HepG2 (cell line): Measurements from ENCODE around the gene ADAMTS15. TPM values are rescaled to one million over a fixed set of nuclear protein-coding genes. Genes with fewer than 3 reads are reported as not detected.

Experiments
- ATAC-seq: fragments of 200-7000 bp; cut with Tn5 transposase; 3 replicates; pipeline ENCODE4 v1.9.1; 2020; ENCODE audit warnings: mild to moderate bottlenecking, moderate library complexity
- BruUV-seq: library from RNA; stranded (reverse); fragments of 400-500 nt; replicated peaks from 2 replicates; lab custom pipeline; 2021; lab: Mats Ljungman, UMichigan
- CTCF ChIA-PET: fragments of 300-600 bp; formaldehyde crosslinking; extraction: SDS; loops from one replicate; lab custom pipeline; 2021; ENCODE audit warnings: low total read pairs, inconsistent platforms, low intra/inter-chr PET ratio; lab: Yijun Ruan, JAX
- POLR2A ChIA-PET: fragments of 350-600 bp; sonication (Branson Sonifier 250); formaldehyde crosslinking; loops from one replicate; lab custom pipeline; 2020; ENCODE audit warnings: antibody characterized with exemption, inconsistent platforms; lab: Yijun Ruan, JAX
- DNase-seq: peaks from one replicate; pipeline ENCODE4 v3.0.0-alpha.2; 2015; ENCODE audit warnings: low spot score
- FAIRE-seq: peaks from 3 replicates; lab custom pipeline; 2011; peaks lifted over from hg19 to GRCh38; lab: Jason Lieb, UNC
- H2AFZ ChIP-seq: one replicate; pipeline ENCODE4 v1.6.1; 2011; ENCODE audit warnings: low read length, inconsistent platforms
- H3K27ac ChIP-seq: fragments of 300-600 bp; 3 replicates; pipeline ENCODE4 v1.8.0; 2011; ENCODE audit warnings: mixed run types, mild to moderate bottlenecking, mixed read lengths, low read length, inconsistent platforms; ENCODE audit not compliant: insufficient read depth; ENCODE audit errors: extremely low read length
- H3K27me3 ChIP-seq, 2 experiments: fragments of 200-600 bp in 1 of 2; 2 replicates in 1 of 2; 3 replicates in 1 of 2; pipeline versions ENCODE4 v1.6.0 to v1.8.0; 2011; ENCODE audit warnings: low read length in 2 of 2, mild to moderate bottlenecking in 2 of 2, moderate library complexity in 2 of 2, inconsistent platforms in 1 of 2; ENCODE audit not compliant: insufficient read depth in 2 of 2, control insufficient read depth in 1 of 2
- H3K36me3 ChIP-seq, 2 experiments: fragments of 200-600 bp in 1 of 2; replicated peaks in 1 of 2; 2 replicates in 1 of 2; 3 replicates in 1 of 2; pipeline versions ENCODE4 v1.5.1 to v1.8.0; 2011; ENCODE audit warnings: low read length in 2 of 2, inconsistent platforms in 1 of 2; ENCODE audit not compliant: insufficient read depth in 2 of 2, control insufficient read depth in 1 of 2
- H3K4me1 ChIP-seq: 2 replicates; pipeline ENCODE4 v1.5.1; 2012; ENCODE audit warnings: low read length, inconsistent platforms; ENCODE audit not compliant: insufficient read depth
- H3K4me2 ChIP-seq: 2 replicates; pipeline ENCODE4 v1.6.0; 2011; ENCODE audit warnings: low read depth, low read length, inconsistent platforms
- H3K4me3 ChIP-seq, 3 experiments: fragments of 200-600 bp in 1 of 3; sonication (generic), shearing (Covaris generic) in 1 of 3; replicated peaks in 1 of 3; 2 replicates each; pipeline ENCODE4 v1.5.1; 2011 to 2016; ENCODE audit warnings: low read length in 3 of 3, inconsistent platforms in 2 of 3, low read depth in 2 of 3, mild to moderate bottlenecking in 2 of 3, control low read depth in 1 of 3, mixed read lengths in 1 of 3; ENCODE audit not compliant: insufficient read depth in 1 of 3
- H3K79me2 ChIP-seq: one replicate; pipeline ENCODE4 v1.6.1; 2011; ENCODE audit warnings: low read length, inconsistent platforms; ENCODE audit not compliant: insufficient read depth
- H3K9ac ChIP-seq: 2 replicates; pipeline ENCODE4 v1.6.0; 2011; ENCODE audit warnings: mild to moderate bottlenecking, low read depth, low read length, inconsistent platforms; ENCODE audit not compliant: insufficient read depth
- H3K9me3 ChIP-seq: 2 replicates; pipeline ENCODE4 v1.5.1; 2012; ENCODE audit warnings: mild to moderate bottlenecking, low read length
- H4K20me1 ChIP-seq: 2 replicates; pipeline ENCODE4 v1.6.0; 2011; ENCODE audit warnings: inconsistent platforms, mild to moderate bottlenecking, low read length, moderate library complexity; ENCODE audit not compliant: insufficient read depth
- AKAP8 ChIP-seq: sonication (generic); formaldehyde crosslinking; IDR thresholded peaks from 2 replicates; pipeline ENCODE4 v1.5.1; 2020; ENCODE audit warnings: mild to moderate bottlenecking, missing genetic modification reagents
- ARNT ChIP-seq: fragments of 450-650 bp; IDR thresholded peaks from 2 replicates; pipeline ENCODE4 v1.6.1; 2017
- CREBL2 ChIP-seq: sonication (generic); formaldehyde crosslinking; IDR thresholded peaks from 2 replicates; pipeline ENCODE4 v1.8.1; 2023; ENCODE audit warnings: missing genetic modification reagents, mild to moderate bottlenecking, borderline replicate concordance
- DMTF1 ChIP-seq: sonication (generic); formaldehyde crosslinking; IDR thresholded peaks from 2 replicates; pipeline ENCODE4 v1.4.0; 2020; ENCODE audit warnings: mild to moderate bottlenecking, missing genetic modification reagents
- DNMT1 ChIP-seq: sonication (generic); formaldehyde crosslinking; IDR thresholded peaks from 2 replicates; pipeline ENCODE4 v1.5.1; 2020; ENCODE audit warnings: mild to moderate bottlenecking, missing genetic modification reagents
- GLMP ChIP-seq: sonication (generic); formaldehyde crosslinking; IDR thresholded peaks from 2 replicates; pipeline ENCODE4 v1.9.0; 2021; ENCODE audit warnings: missing genetic modification reagents, mild to moderate bottlenecking, borderline replicate concordance
- GRHL1 ChIP-seq: sonication (generic); formaldehyde crosslinking; conservative IDR thresholded peaks from 2 replicates; pipeline ENCODE4 v1.8.0; 2022; ENCODE audit warnings: missing genetic modification reagents
- HNRNPL ChIP-seq: fragments of 200-400 bp; formaldehyde crosslinking; IDR thresholded peaks from 2 replicates; pipeline ENCODE4 v1.6.1; 2017; ENCODE audit warnings: mild to moderate bottlenecking, low read depth, low read length
- KAT8 ChIP-seq: IDR thresholded peaks from 2 replicates; pipeline ENCODE4 v1.6.1; 2016; ENCODE audit warnings: missing genetic modification reagents, missing compliant biosample characterization
- MAFF ChIP-seq: IDR thresholded peaks from 2 replicates; pipeline ENCODE4 v1.6.1; 2011; ENCODE audit warnings: low read depth, low read length, improper control_type of control experiment
- MTA3 ChIP-seq: sonication (generic); formaldehyde crosslinking; IDR thresholded peaks from 2 replicates; pipeline ENCODE4 v1.4.0; 2020; ENCODE audit warnings: missing genetic modification reagents
- REST ChIP-seq, 2 experiments: IDR thresholded peaks; 2 replicates each; pipeline ENCODE4 v1.6.1; 2011 to 2012; ENCODE audit warnings: low read length in 2 of 2, borderline replicate concordance in 1 of 2, low read depth in 1 of 2, mild to moderate bottlenecking in 1 of 2, moderate library complexity in 1 of 2
- SMAD1 ChIP-seq: sonication (generic); formaldehyde crosslinking; IDR thresholded peaks from 2 replicates; pipeline ENCODE4 v1.4.0; 2020; ENCODE audit warnings: missing genetic modification reagents, low read depth, mild to moderate bottlenecking, borderline replicate concordance
- ZSCAN20 ChIP-seq: sonication (generic); formaldehyde crosslinking; IDR thresholded peaks from 2 replicates; pipeline ENCODE4 v1.4.0; 2020; ENCODE audit warnings: missing genetic modification reagents, mild to moderate bottlenecking, borderline replicate concordance
- WGBS: methylation state at CpG from one replicate; pipeline ENCODE4 v1.1.6; 2017; ENCODE audit warnings: low lambda C conversion rate; 5-methylcytosine and 5-hydroxymethylcytosine counted together
- in situ Hi-C: cut with HindIII; loops from 2 replicates; pipeline ENCODE4 v1.10.0; 2017; ENCODE audit warnings: low pct_unique_long_range_greater_than_20kb; ENCODE audit not compliant: extremely low pct_ligation_motif_present
- intact Hi-C: fragments of 100-400 bp; cut with micrococcal nuclease; formaldehyde crosslinking; loops from one replicate; pipeline ENCODE4 v1.10.0; 2022; ENCODE audit not compliant: unreplicated experiment
- polyA plus RNA-seq, 8 experiments: library from polyadenylated mRNA; depleted of rRNA in 3 of 8; stranded (reverse) in 7 of 8; unstranded in 1 of 8; fragments of >200 nt; fragmentation: Illumina TruSeq in 4 of 8; extraction: Trizol in 4 of 8; gene quantifications; 2 replicates each; pipeline versions ENCODE4 v1.2.1 to v1.2.3, GENCODE V29; 2011 to 2016; ENCODE audit warnings: low read depth in 4 of 8, missing spikeins in 1 of 8, mixed read lengths in 1 of 8; ENCODE audit not compliant: insufficient read depth in 1 of 8
- total RNA-seq, 5 experiments: library from RNA; depleted of rRNA; stranded (reverse); fragments of >200 nt; fragmentation: Illumina TruSeq; extraction: Trizol; gene quantifications; 2 replicates each; pipeline ENCODE4 v1.2.3, GENCODE V29; 2016; ENCODE audit warnings: low read depth in 1 of 5

ADAMTS15 gene
- total and polyA plus RNA-seq, 2 of the 13 experiments (the other 11 are each of a cell fraction or from before 2014, with no cell fraction given) = 0.01 to 0.02 TPM

- TF ChIP-seq CREBL2 (CRISPR knock-in tag) = no peak
Observed at GRCh38 chr11:130452176-130452575, 3.7 kb downstream of the ADAMTS15 start (continued).

GRCh38 chr11:130452940-130453339 lies 4.5 kb downstream of the ADAMTS15 start:
- H3K36me3 ChIP-seq = no peaks in the 10 kb centered on the region
- WGBS = 28% methylated on average over 5 of the region's 6 CpGs
- ATAC-seq = no peak
- TF ChIP-seq MAFF = no peak
- TF ChIP-seq AKAP8 (CRISPR knock-in tag) = no peak
- no peak for TF ChIP-seq GRHL1 (CRISPR knock-in tag)
- TF ChIP-seq REST (IDR thresholded peaks at IDR 0.05; ENCODE audit: borderline replicate concordance in 1 of 2, low read depth in 1 of 2, low read length in 2 of 2) = no peak
- TF ChIP-seq GLMP (CRISPR knock-in tag) = no peak
- no peak for TF ChIP-seq HNRNPL
- TF ChIP-seq SMAD1 (CRISPR knock-in tag) = no peak
- TF ChIP-seq DMTF1 (CRISPR knock-in tag) = no peak
- no peak for TF ChIP-seq ZSCAN20 (CRISPR knock-in tag)
- TF ChIP-seq ARNT = no peak
- TF ChIP-seq DNMT1 = no peak
- TF ChIP-seq MTA3 (CRISPR knock-in tag) = no peak
- no peak for TF ChIP-seq KAT8 (CRISPR knock-in tag)

More at GRCh38 chr11:130452940-130453339, 4.5 kb downstream of the ADAMTS15 start:
- no peak overlapping the region for H3K27ac ChIP-seq
- FAIRE-seq = no peak
- in situ Hi-C loops = no loop called here
- peaks cover 7% of the 10 kb centered on the region; the same call in 1 of the 2 replicates for H3K4me1 ChIP-seq
- H3K9ac ChIP-seq = no peak overlapping the region
- POLR2A ChIA-PET = no interaction called here
- no peaks in the 10 kb centered on the region for H3K9me3 ChIP-seq
- H3K79me2 ChIP-seq = no peaks in the 10 kb centered on the region
- CTCF ChIA-PET = no interaction called here
- DNase-seq = no peak
- no peak overlapping the region for H2AFZ ChIP-seq
- peaks cover 4 to 57% of the 10 kb centered on the region in 2 experiments; a peak in 3 of 5 replicates for H3K27me3 ChIP-seq
- no peak overlapping the region for H3K4me3 ChIP-seq
- intact Hi-C loops = no loop called here
- no peaks in the 10 kb centered on the region for H4K20me1 ChIP-seq
- no peak overlapping the region for H3K4me2 ChIP-seq
- BruUV-seq = no TSS peak
